SJCRH30 (cell line): ENCODE data around the gene CDK3. TPM values are rescaled to one million over a fixed set of nuclear protein-coding genes. Genes with fewer than 3 reads are reported as not detected.

Experiments used
- DNase-seq, 2 experiments: peaks; one replicate each; pipeline ENCODE4 v3.0.0-alpha.2; 2015 to 2020
- H3K27ac ChIP-seq: fragments of 250-450 bp; sonication (Bioruptor Pico); 2 replicates; pipeline ENCODE4 v1.5.1; 2020; ENCODE audit warnings: mild to moderate bottlenecking, moderate library complexity
- H3K27me3 ChIP-seq: fragments of 250-450 bp; sonication (Bioruptor Pico); 2 replicates; pipeline ENCODE4 v1.5.1; 2020; ENCODE audit warnings: mild to moderate bottlenecking, moderate library complexity
- H3K36me3 ChIP-seq: fragments of 250-450 bp; sonication (Bioruptor Pico); 2 replicates; pipeline ENCODE4 v1.5.1; 2020; ENCODE audit warnings: mild to moderate bottlenecking, moderate library complexity
- H3K4me1 ChIP-seq: fragments of 250-450 bp; sonication (Bioruptor Pico); 2 replicates; pipeline ENCODE4 v1.5.1; 2020; ENCODE audit warnings: mild to moderate bottlenecking, moderate library complexity
- H3K4me3 ChIP-seq: fragments of 250-450 bp; sonication (Bioruptor Pico); 2 replicates; pipeline ENCODE4 v1.5.1; 2020; ENCODE audit warnings: mild to moderate bottlenecking, moderate library complexity
- H3K9me3 ChIP-seq: fragments of 250-450 bp; sonication (Bioruptor Pico); replicated peaks from 2 replicates; pipeline ENCODE4 v1.5.1; 2020; ENCODE audit warnings: mild to moderate bottlenecking, moderate library complexity
- total RNA-seq: library from RNA; depleted of rRNA; stranded (reverse); fragments of >200 nt; shearing (Covaris generic); gene quantifications from 2 replicates; pipeline ENCODE4 v1.2.3, GENCODE V29; 2014

The CDK3 gene
- total RNA-seq, 1 experiment from 2014 or later, result 3.1 TPM

- H3K27ac ChIP-seq, result peak overlapping the region; percentile 95
- DNase-seq, result no peak
- peaks cover 3% of the 10 kb centered on the region for H3K4me1 ChIP-seq
- H3K36me3 ChIP-seq, result no peaks in the 10 kb centered on the region
- no peaks in the 10 kb centered on the region for H3K9me3 ChIP-seq
- H3K27me3 ChIP-seq, result no peaks in the 10 kb centered on the region
- peak overlapping the region; percentile 85 for H3K4me3 ChIP-seq
These were observed 20.3 kb upstream of the CDK3 start for GRCh38 chr17:75980188-75981018.

GRCh38 chr17:75981019-75981615 is 19.5 kb upstream of the CDK3 start:
- no peak overlapping the region for H3K27ac ChIP-seq

GRCh38 chr17:75983501-75984181 is 17.0 kb upstream of the CDK3 start:
- Histone ChIP-seq H3K27ac (no peak overlapping the region), H3K4me3 (no peak overlapping the region), H3K9me3 (no peaks in the 10 kb centered on the region), H3K36me3 (no peaks in the 10 kb centered on the region), H3K27me3 (no peaks in the 10 kb centered on the region), H3K4me1 (no peaks in the 10 kb centered on the region; the same call in 1 of the 2 replicates)
- DNase-seq, result no peak

More at GRCh38 chr17:75981019-75981615, 19.5 kb upstream of the CDK3 start:
- DNase-seq, result no peak
- no peak overlapping the region for H3K4me3 ChIP-seq
- H3K36me3 ChIP-seq, result no peaks in the 10 kb centered on the region
- no peaks in the 10 kb centered on the region for H3K9me3 ChIP-seq
- peaks cover 3% of the 10 kb centered on the region for H3K4me1 ChIP-seq
- H3K27me3 ChIP-seq, result no peaks in the 10 kb centered on the region

DNA sequence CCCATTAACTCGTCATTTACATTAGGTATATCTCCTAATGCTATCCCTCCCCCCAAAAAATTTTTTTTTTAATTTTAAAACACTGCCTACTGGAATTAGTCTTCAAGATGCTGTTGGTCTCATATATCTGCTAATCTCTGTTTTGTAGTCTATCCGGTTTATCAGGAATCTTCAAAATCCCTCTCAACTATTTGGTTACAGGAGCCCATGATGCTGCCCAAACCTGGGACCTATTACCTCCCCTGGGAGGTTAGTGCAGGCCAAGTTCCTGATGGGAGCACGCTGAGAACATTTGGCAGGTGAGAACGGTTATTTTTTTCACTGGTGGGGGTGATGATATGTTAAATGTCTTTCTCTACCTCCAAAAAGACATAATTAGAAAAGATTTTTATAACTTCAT is 14.7 kb upstream of the CDK3 start:
- no peak for DNase-seq
- Histone ChIP-seq H3K9me3 (no peaks in the 10 kb centered on the region), H3K27ac (no peak overlapping the region), H3K27me3 (no peaks in the 10 kb centered on the region), H3K4me3 (no peak overlapping the region), H3K36me3 (no peaks in the 10 kb centered on the region), H3K4me1 (no peaks in the 10 kb centered on the region)

GRCh38 chr17:75987041-75987440 is 13.6 kb upstream of the CDK3 start:
- Histone ChIP-seq H3K27me3 (no peaks in the 10 kb centered on the region), H3K27ac (no peak overlapping the region)
- DNase-seq, result no peak

DNA sequence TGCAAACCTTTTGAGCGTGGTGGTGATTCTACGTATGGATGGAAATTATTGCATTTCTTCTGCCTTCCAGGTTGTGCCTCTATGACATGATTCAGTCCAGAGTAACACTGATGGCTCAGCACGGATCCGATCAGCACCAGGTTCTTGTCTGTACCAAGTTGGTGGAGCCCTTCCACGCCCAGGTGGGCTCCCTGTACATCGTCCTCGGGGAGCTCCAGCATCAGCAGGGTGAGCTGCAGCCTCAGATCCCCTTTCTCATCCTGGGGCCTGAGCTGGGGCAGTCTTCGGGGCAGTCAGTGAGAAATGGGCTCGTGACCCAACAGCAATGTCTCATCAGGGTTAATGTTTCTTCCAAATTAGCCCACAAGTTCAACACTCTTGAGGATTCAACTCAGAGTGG is 9.3 kb upstream of the CDK3 start:
- Histone ChIP-seq H3K4me1 (no peaks in the 10 kb centered on the region), H3K27me3 (no peaks in the 10 kb centered on the region), H3K9me3 (no peaks in the 10 kb centered on the region), H3K4me3 (no peak overlapping the region), H3K27ac (no peak overlapping the region), H3K36me3 (no peaks in the 10 kb centered on the region)
- DNase-seq, result no peak

More at GRCh38 chr17:75987041-75987440, 13.6 kb upstream of the CDK3 start:
- Histone ChIP-seq H3K4me1 (no peaks in the 10 kb centered on the region), H3K4me3 (no peak overlapping the region), H3K9me3 (no peaks in the 10 kb centered on the region), H3K36me3 (no peaks in the 10 kb centered on the region)

DNA sequence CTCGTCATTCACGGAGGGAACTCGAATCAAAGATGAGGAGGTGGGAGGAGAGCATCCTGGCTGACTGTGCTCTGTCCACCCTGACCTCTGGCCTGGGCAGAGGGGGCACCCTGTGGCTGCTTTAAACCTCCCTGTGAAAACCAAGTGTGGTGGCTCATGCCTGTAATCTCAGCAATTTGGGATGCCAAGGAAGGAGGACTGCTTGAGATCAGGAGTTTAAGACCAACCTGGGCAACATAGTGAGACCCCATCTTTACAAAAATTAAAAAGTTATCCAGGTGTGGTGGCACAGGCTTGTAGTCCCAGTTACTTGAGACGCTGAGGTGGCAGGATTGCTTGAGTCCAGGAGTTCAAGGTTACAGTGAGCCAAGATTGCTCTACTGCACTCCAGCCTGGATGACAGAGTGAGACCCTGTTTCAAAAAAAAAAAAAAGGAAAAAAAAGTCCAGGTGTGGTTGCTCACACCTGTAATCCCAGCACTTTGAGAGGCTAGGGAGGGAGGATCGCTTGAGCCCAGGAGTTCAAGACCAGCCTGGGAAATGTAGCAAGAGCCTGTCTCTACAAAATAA is 5.8 kb upstream of the CDK3 start:
- no peak overlapping the region for H3K27ac ChIP-seq
- no peaks in the 10 kb centered on the region for H3K36me3 ChIP-seq
- no peak overlapping the region for H3K4me3 ChIP-seq
- peaks cover 8% of the 10 kb centered on the region for H3K4me1 ChIP-seq
- no peaks in the 10 kb centered on the region for H3K27me3 ChIP-seq
- no peaks in the 10 kb centered on the region for H3K9me3 ChIP-seq
- DNase-seq, result no peak

GRCh38 chr17:75995385-75995925 is 5.2 kb upstream of the CDK3 start:
- Histone ChIP-seq H3K27me3 (no peaks in the 10 kb centered on the region), H3K27ac (no peak overlapping the region), H3K36me3 (no peaks in the 10 kb centered on the region), H3K4me3 (no peak overlapping the region), H3K4me1 (peaks cover 8% of the 10 kb centered on the region), H3K9me3 (no peaks in the 10 kb centered on the region)
- no peak for DNase-seq

GRCh38 chr17:75996665-75997590 is 3.7 kb upstream of the CDK3 start:
- peak overlapping the region; percentile 22; the same call in 1 of the 2 replicates for H3K27ac ChIP-seq
- H3K9me3 ChIP-seq, result no peaks in the 10 kb centered on the region
- H3K4me3 ChIP-seq, result peak overlapping the region; percentile 36
- no peaks in the 10 kb centered on the region for H3K36me3 ChIP-seq
- DNase-seq, result peak; percentile 83 to 84
- H3K27me3 ChIP-seq, result no peaks in the 10 kb centered on the region
- H3K4me1 ChIP-seq, result peaks cover 8% of the 10 kb centered on the region

DNA sequence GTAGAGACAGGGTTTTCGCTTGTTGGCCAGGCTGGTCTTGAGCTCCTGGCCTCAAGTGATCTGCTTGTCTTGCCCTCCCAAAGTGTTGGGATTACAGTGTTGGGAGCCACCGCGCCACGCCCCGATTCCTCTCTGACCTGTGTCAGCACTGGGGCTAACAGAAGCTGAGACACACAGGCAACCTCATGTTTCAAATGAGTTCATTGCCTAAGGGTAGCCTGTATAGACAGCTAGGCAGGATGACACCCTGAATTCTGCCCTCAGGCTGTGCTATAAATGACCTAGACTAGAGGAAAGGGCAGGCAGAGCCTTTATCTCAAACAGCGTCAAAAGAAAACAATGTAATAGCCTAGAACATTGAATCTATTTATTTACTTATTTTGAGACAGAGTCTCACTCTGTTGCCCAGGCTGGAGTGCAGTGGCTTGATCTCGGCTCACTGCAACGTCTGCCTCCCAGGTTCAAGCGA is 2.3 kb upstream of the CDK3 start:
- no peaks in the 10 kb centered on the region for H3K36me3 ChIP-seq
- H3K27me3 ChIP-seq, result no peaks in the 10 kb centered on the region
- H3K4me3 ChIP-seq, result no peak overlapping the region
- no peak for DNase-seq
- peaks cover 8% of the 10 kb centered on the region for H3K4me1 ChIP-seq
- H3K27ac ChIP-seq, result no peak overlapping the region
- H3K9me3 ChIP-seq, result no peaks in the 10 kb centered on the region

DNA sequence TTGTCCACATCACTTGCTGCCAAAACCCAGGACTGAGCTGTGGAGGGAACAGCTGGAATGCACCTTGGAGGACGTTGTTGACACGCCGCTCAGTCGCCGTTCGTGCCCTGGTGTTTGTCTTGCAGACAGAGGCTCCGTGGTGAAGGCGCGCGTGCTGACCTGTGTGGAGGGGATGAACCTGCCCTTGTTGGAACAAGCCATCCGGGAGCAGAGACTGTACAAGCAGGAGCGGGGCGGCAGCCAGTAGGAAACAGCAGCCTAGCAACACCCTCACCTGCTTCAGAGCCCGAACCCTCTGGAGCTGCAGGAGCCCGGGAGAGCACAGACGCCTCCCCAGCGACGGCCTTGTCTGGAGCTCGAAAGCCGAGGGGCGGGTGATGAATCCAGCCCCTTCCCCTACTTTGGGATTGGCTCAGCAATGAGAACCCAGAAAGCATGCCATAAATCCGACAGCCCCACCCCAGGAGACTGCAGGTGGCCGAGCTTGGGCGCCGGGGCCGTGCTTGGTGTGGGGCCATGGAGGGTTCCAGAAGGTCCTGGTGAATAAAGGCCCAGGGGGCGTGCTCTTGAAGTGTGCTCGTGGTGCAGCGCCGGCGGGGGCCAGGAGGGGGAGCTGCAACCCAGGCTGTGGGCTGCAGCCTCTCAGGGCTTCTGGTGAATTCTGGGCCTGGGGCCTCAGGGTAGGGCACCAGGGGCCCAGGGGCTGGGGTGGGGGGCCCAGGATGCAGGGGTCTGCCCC is 470 bp upstream of the CDK3 start:
- Histone ChIP-seq H3K36me3 (no peaks in the 10 kb centered on the region), H3K27ac (no peak overlapping the region), H3K9me3 (no peaks in the 10 kb centered on the region), H3K4me3 (no peak overlapping the region), H3K4me1 (peaks cover 14% of the 10 kb centered on the region), H3K27me3 (no peaks in the 10 kb centered on the region)
- peak; percentile 72 to 85 for DNase-seq

GRCh38 chr17:76002100-76002499 is 1.4 kb downstream of the CDK3 start:
- Histone ChIP-seq H3K4me1 (peaks cover 17% of the 10 kb centered on the region), H3K36me3 (no peaks in the 10 kb centered on the region), H3K4me3 (no peak overlapping the region), H3K27ac (no peak overlapping the region), H3K27me3 (no peaks in the 10 kb centered on the region), H3K9me3 (no peaks in the 10 kb centered on the region)
- no peak for DNase-seq

- Histone ChIP-seq H3K27me3 (no peaks in the 10 kb centered on the region), H3K27ac (no peak overlapping the region), H3K36me3 (no peaks in the 10 kb centered on the region), H3K4me1 (peaks cover 13% of the 10 kb centered on the region; the same call in 1 of the 2 replicates), H3K4me3 (no peak overlapping the region), H3K9me3 (no peaks in the 10 kb centered on the region)
- DNase-seq, result no peak
These were observed 3.3 kb downstream of the CDK3 start for GRCh38 chr17:76003915-76004314.
